GM12873 (cell line): Measurements from ENCODE around the gene SSBP4.

Experiments
- TF ChIP-seq, protein P1 (sequence below): IDR thresholded peaks from 2 replicates; pipeline ENCODE4 v1.5.1; 2012; ENCODE audit warnings: low read depth, mild to moderate bottlenecking, moderate library complexity, low read length, control low read depth; ENCODE audit not compliant: insufficient read depth; ENCODE audit errors: missing control alignments

SSBP4 gene

DNA sequence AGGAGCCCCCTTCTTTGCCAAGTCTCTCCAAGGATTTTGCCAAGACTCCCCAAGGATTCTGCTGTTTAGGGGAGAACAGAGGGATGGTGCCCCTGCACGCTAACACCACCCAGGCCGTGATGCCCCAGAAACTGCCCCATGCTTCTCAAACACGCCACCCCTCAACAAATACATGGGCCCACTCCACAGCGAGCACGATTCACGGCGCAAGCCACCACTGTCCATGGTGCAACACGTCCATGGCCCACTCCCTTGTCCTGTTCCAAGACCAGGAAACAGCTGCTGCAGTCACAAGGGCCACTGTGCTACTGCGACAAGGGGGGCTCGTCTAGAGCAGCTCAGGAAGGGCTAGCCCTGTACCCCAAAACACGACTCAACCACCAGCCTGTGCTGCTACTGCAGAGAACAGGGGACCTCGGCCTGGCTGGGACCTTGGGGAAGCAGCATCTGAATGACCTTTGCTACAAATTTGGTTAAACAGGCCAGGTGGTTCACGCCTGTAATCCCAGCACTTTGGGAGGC is 55.2 kb downstream of the SSBP4 start:
- TF ChIP-seq, protein P1, sequence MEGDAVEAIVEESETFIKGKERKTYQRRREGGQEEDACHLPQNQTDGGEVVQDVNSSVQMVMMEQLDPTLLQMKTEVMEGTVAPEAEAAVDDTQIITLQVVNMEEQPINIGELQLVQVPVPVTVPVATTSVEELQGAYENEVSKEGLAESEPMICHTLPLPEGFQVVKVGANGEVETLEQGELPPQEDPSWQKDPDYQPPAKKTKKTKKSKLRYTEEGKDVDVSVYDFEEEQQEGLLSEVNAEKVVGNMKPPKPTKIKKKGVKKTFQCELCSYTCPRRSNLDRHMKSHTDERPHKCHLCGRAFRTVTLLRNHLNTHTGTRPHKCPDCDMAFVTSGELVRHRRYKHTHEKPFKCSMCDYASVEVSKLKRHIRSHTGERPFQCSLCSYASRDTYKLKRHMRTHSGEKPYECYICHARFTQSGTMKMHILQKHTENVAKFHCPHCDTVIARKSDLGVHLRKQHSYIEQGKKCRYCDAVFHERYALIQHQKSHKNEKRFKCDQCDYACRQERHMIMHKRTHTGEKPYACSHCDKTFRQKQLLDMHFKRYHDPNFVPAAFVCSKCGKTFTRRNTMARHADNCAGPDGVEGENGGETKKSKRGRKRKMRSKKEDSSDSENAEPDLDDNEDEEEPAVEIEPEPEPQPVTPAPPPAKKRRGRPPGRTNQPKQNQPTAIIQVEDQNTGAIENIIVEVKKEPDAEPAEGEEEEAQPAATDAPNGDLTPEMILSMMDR: no peak

DNA sequence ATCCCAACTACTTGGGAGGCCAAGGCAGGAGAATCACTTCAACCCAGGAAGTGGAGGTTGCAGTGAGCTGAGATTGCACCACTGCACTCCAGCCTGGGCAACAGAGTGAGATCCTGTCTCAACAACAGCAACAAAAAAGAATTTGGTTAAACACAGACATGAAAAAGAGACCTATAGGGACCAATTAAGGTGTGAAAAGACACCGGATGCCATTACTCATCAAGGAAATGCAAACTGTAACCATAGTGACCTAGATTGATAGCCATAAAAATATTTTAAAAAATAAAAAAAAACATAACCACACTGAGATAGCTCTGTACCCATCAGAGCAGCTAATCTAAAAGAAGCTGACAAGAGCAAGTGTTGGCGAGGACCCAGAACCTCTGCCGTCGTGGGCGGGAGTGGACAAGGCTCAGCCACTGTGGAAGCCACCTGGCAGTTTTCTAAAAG is 55.8 kb downstream of the SSBP4 start:
- TF ChIP-seq, protein P1: no peak

DNA sequence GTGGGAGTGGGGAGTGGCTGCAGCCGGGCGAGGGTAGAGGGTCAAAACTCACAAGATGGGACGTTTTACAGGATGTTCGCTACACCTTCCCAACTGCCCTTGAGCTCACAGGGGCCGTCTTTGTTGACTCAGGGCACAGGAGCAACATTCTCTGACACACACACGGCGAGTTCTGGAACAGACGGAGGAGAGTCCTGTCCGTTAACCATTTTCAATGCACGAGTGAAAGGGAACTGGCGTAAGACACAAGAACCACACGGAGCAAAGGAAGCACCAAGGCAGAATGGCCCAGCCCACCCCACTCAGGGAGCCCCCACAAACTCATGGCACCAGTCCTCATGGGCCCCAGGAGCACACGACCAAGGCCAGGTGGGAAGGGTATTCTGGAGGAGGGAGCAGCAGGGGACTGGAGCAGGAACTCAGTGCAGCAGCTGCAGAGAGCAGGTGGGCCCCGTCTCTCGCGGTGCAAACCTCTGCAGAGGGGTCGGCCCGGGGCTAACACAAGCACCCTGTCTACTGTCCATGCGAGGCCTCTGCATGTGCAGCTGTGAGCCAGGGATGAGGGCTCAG is 56.6 kb downstream of the SSBP4 start:
- TF ChIP-seq, protein P1: no peak

DNA sequence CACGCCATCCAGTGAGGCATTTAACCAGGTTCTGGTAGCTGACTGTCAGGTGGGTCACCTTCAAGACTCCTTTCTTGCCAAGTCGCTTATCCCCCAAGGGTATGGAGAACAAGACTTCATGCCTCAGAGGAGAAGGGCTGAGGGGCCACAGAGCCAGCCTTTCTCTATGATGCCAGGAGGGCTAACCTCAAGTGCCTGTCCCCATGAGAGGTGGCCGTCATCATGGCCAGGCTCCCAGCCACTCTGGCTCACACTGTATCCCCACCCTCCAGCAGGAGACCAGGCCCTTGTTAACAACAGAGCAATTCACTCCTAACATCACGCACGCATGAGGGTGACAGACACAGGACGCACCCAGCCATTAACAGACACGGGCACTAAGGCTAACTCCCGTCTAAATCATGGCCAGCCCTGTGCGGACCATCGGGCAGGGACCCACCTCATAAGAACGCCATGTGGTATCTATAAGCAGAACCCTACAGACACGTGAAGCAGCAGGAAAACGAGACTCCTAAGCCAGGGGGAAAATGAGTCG is 57.4 kb downstream of the SSBP4 start:
- TF ChIP-seq, protein P1: no peak

DNA sequence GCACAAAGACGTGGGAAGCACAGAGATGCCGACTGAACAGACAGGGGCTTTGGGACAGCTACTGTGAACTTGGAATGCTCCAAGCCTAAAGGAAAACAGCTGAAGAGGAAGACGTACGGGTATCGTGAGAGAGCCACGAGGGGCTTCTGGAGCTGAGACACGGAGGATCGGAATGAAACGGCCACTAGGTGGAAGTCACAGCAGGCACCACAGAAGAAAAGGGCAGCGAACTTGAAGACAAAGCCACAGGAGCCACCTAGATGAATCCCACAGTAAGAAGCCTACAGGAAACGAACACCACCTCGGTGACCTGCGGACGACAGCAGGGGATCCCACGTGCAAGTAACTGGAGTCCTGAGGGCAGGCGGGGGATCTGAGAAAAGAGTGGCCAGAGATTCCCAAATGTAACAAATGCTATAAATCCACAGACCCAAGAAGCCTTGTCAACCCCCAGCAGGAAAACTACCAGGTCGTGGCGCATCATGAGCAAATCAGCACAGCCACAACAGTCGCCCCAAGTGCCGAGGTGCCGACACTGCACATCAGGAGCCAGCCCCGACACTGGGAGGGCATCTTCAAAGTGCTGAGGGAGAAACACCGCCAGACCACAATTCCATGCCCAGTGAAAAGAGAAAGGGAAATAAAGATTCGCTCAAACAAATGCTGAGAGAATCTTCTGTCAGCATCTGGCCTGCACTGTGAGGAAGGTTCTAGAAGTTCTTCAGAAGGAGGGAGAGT is 58.0 kb downstream of the SSBP4 start:
- TF ChIP-seq, protein P1: no peak

DNA sequence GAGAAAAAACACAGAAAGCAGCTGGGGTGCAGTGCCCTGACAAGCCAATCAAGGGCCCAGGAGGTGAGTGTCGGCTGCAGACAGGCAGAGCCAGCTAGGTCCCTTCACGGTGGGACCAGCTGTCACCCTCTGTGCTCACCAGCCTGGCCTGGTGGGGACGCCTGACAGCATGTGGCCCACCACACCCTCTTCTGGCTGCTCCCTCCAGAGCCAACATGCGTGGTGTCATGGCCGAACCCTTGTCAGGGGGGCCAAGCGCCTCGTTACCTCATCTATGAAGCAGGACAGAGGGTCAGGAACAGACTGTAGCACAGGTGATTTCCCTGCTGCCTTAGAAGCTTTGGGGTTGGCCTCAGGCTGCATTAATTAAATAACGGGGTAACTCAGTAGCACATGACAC is 58.8 kb downstream of the SSBP4 start:
- TF ChIP-seq, protein P1: no peak

GRCh38 chr19:18478545-18479311 is 59.5 kb downstream of the SSBP4 start:
- TF ChIP-seq, protein P1: no peak
